H9 (cell line): ENCODE data around the gene PPFIBP1. TPM values are rescaled to one million over a fixed set of nuclear protein-coding genes. Genes with fewer than 3 reads are reported as not detected.

Experiments
- DNase-seq: peaks from one replicate; pipeline ENCODE4 v3.0.0-alpha.2; 2017
- H2AFZ ChIP-seq: one replicate; pipeline ENCODE4 v1.6.1; 2013; ENCODE audit warnings: mild to moderate bottlenecking, low read length, control low read depth, moderate library complexity
- H2AK5ac ChIP-seq: 2 replicates; pipeline ENCODE4 v1.6.1; 2013; ENCODE audit warnings: low read length, control low read depth, mixed read lengths; ENCODE audit not compliant: insufficient read length
- H2BK120ac ChIP-seq: one replicate; pipeline ENCODE4 v1.6.1; 2013; ENCODE audit warnings: low read depth, mild to moderate bottlenecking, low read length, control low read depth, inconsistent platforms; ENCODE audit not compliant: poor library complexity, severe bottlenecking
- H2BK12ac ChIP-seq: 2 replicates; pipeline ENCODE4 v1.6.1; 2013; ENCODE audit warnings: low read length, control low read depth, mixed read lengths, low read depth; ENCODE audit not compliant: insufficient read length
- H2BK15ac ChIP-seq: 2 replicates; pipeline ENCODE4 v1.6.1; 2013; ENCODE audit warnings: low read depth, low read length, control low read depth
- H2BK20ac ChIP-seq: one replicate; pipeline ENCODE4 v1.6.1; 2013; ENCODE audit warnings: low read depth, mild to moderate bottlenecking, low read length, control low read depth, inconsistent platforms; ENCODE audit not compliant: poor library complexity, severe bottlenecking
- H2BK5ac ChIP-seq: 2 replicates; pipeline ENCODE4 v1.6.1; 2013; ENCODE audit warnings: low read length, control low read depth, mixed read lengths; ENCODE audit not compliant: insufficient read length
- H3K14ac ChIP-seq: 2 replicates; pipeline ENCODE4 v1.6.1; 2013; ENCODE audit warnings: low read length, control low read depth; ENCODE audit not compliant: insufficient read depth
- H3K18ac ChIP-seq: 2 replicates; pipeline ENCODE4 v1.6.1; 2013; ENCODE audit warnings: low read depth, mild to moderate bottlenecking, mixed read lengths, low read length, control low read depth; ENCODE audit not compliant: insufficient read length
- H3K23ac ChIP-seq: 2 replicates; pipeline ENCODE4 v1.6.1; 2013; ENCODE audit warnings: low read length, control low read depth, mixed read lengths, low read depth; ENCODE audit not compliant: insufficient read length
- H3K23me2 ChIP-seq: 2 replicates; pipeline ENCODE4 v1.6.1; 2013; ENCODE audit warnings: low read depth, mild to moderate bottlenecking, mixed read lengths, low read length, control low read depth; ENCODE audit not compliant: insufficient read length, poor library complexity, severe bottlenecking
- H3K27ac ChIP-seq: 2 replicates; pipeline ENCODE4 v1.5.1; 2013; ENCODE audit warnings: low read length, control low read depth, mixed read lengths, low read depth; ENCODE audit not compliant: insufficient read length
- H3K27me3 ChIP-seq: 2 replicates; pipeline ENCODE4 v1.6.1; 2013; ENCODE audit warnings: low read length, control low read depth, inconsistent platforms; ENCODE audit not compliant: insufficient read depth
- H3K4ac ChIP-seq: 2 replicates; pipeline ENCODE4 v1.6.1; 2013; ENCODE audit warnings: low read depth, mild to moderate bottlenecking, control low read depth, inconsistent platforms, low read length, moderate library complexity
- H3K4me1 ChIP-seq: 2 replicates; pipeline ENCODE4 v1.6.1; 2013; ENCODE audit warnings: low read length, control low read depth, inconsistent platforms; ENCODE audit not compliant: insufficient read depth
- H3K4me2 ChIP-seq: 2 replicates; pipeline ENCODE4 v1.6.1; 2013; ENCODE audit warnings: low read length, control low read depth, mixed read lengths; ENCODE audit not compliant: insufficient read length, insufficient read depth
- H3K56ac ChIP-seq: 2 replicates; pipeline ENCODE4 v1.6.1; 2013; ENCODE audit warnings: low read depth, mild to moderate bottlenecking, mixed read lengths, low read length, control low read depth; ENCODE audit not compliant: insufficient read length
- H3K79me1 ChIP-seq: 2 replicates; pipeline ENCODE4 v1.6.1; 2013; ENCODE audit warnings: low read depth, mild to moderate bottlenecking, moderate library complexity, low read length, control low read depth, inconsistent platforms; ENCODE audit not compliant: insufficient read depth, poor library complexity, severe bottlenecking
- H3K79me2 ChIP-seq: 2 replicates; pipeline ENCODE4 v1.6.1; 2013; ENCODE audit warnings: low read length, control low read depth, inconsistent platforms; ENCODE audit not compliant: insufficient read depth
- H3K9ac ChIP-seq: 2 replicates; pipeline ENCODE4 v1.6.1; 2013; ENCODE audit warnings: low read length, control low read depth, mixed read lengths; ENCODE audit not compliant: insufficient read length; ENCODE audit errors: extremely low read depth
- H3K9me3 ChIP-seq: one replicate; pipeline ENCODE4 v1.6.1; 2013; ENCODE audit warnings: low read depth, low read length, inconsistent platforms; ENCODE audit not compliant: control insufficient read depth
- H3T11ph ChIP-seq: one replicate; pipeline ENCODE4 v1.6.1; 2013; ENCODE audit warnings: mild to moderate bottlenecking, low read length, control low read depth, inconsistent platforms
- H4K20me1 ChIP-seq: one replicate; pipeline ENCODE4 v1.6.1; 2013; ENCODE audit not compliant: control insufficient read depth, insufficient read length, insufficient read depth
- H4K5ac ChIP-seq: 2 replicates; pipeline ENCODE4 v1.6.1; 2013; ENCODE audit warnings: low read depth, mild to moderate bottlenecking, mixed read lengths, low read length, control low read depth; ENCODE audit not compliant: insufficient read length
- H4K8ac ChIP-seq: replicated peaks from 2 replicates; pipeline ENCODE4 v1.6.1; 2013; ENCODE audit warnings: low read length, control low read depth, mixed read lengths, low read depth; ENCODE audit not compliant: insufficient read length
- H4K91ac ChIP-seq: 2 replicates; pipeline ENCODE4 v1.6.1; 2013; ENCODE audit warnings: low read depth, mild to moderate bottlenecking, moderate library complexity, mixed read lengths, low read length, control low read depth; ENCODE audit not compliant: insufficient read length
- H3K27ac Mint-ChIP-seq, 3 experiments: 2 replicates in 2 of 3; 3 replicates in 1 of 3; pipeline ENCODE4 v1.8.0; 2020 to 2021; ENCODE audit warnings: mixed read lengths in 3 of 3, mild to moderate bottlenecking in 1 of 3, moderate library complexity in 1 of 3
- H3K27me3 Mint-ChIP-seq: 2 replicates; pipeline ENCODE4 v1.8.0; 2021; ENCODE audit warnings: low read depth, mild to moderate bottlenecking, moderate library complexity, mixed read lengths
- H3K36me3 Mint-ChIP-seq, 3 experiments: 2 replicates in 2 of 3; 3 replicates in 1 of 3; pipeline ENCODE4 v1.8.0; 2020 to 2021; ENCODE audit warnings: low read depth in 3 of 3, mixed read lengths in 3 of 3; ENCODE audit not compliant: insufficient read depth in 1 of 3
- H3K4me1 Mint-ChIP-seq, 2 experiments: 2 replicates each; pipeline ENCODE4 v1.8.0; 2020; ENCODE audit warnings: mixed read lengths in 2 of 2
- H3K4me3 Mint-ChIP-seq, 2 experiments: 2 replicates in 1 of 2; 3 replicates in 1 of 2; pipeline ENCODE4 v1.8.0; 2020 to 2021; ENCODE audit warnings: mild to moderate bottlenecking in 2 of 2, mixed read lengths in 2 of 2, moderate library complexity in 1 of 2
- H3K9me3 Mint-ChIP-seq, 2 experiments: 2 replicates in 1 of 2; 3 replicates in 1 of 2; pipeline ENCODE4 v1.8.0; 2020; ENCODE audit warnings: mild to moderate bottlenecking in 2 of 2, mixed read lengths in 2 of 2, moderate library complexity in 1 of 2
- WGBS: extraction: QIAGEN DNeasy Blood & Tissue Kit; methylation state at CpG from one replicate; pipeline ENCODE4 v1.1.7; 2013; ENCODE audit warnings: missing lambda C conversion rate, low lambda C conversion rate, mixed read lengths; ENCODE audit not compliant: insufficient read length; ENCODE audit errors: extremely low coverage; 5-methylcytosine and 5-hydroxymethylcytosine counted together
- total RNA-seq: library from RNA; stranded (reverse); gene quantifications from 2 replicates; pipeline ENCODE4 v1.2.1, GENCODE V29; 2021
- TF ChIP-seq, protein P1 (sequence below): fragments of 200-600 bp; sonication (generic); conservative IDR thresholded peaks from 3 replicates; pipeline ENCODE4 v1.8.0; 2021; ENCODE audit warnings: antibody characterized with exemption, mild to moderate bottlenecking

PPFIBP1 gene
- total RNA-seq, 1 experiment from 2014 or later = 29.2 TPM

DNA sequence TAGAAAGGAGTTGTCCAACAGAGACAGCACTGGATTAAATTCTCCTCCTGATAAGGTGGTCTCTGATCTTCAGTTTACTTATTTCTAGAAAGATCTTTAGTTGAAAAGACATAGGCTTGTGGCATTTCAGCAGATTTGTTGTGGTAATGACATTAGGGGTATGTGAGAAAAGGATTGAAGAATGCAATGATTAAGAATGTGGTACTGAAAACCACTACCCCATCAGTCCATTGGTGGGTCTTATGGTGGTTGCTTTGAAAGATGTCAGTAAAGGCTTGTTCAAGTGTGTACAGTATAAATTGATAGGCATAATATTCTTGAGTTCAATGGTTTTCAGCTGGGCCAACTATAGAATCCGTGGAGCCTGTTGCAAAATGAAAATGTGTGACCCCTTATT is 10.8 kb downstream of the PPFIBP1 start:
- H2BK12ac ChIP-seq = no peak overlapping the region
- H2BK20ac ChIP-seq = no peak overlapping the region
- H2AK5ac ChIP-seq = no peak overlapping the region
- no peak overlapping the region for H3K56ac ChIP-seq
- H3K9me3 ChIP-seq = no peaks in the 10 kb centered on the region
- TF ChIP-seq, protein P1, sequence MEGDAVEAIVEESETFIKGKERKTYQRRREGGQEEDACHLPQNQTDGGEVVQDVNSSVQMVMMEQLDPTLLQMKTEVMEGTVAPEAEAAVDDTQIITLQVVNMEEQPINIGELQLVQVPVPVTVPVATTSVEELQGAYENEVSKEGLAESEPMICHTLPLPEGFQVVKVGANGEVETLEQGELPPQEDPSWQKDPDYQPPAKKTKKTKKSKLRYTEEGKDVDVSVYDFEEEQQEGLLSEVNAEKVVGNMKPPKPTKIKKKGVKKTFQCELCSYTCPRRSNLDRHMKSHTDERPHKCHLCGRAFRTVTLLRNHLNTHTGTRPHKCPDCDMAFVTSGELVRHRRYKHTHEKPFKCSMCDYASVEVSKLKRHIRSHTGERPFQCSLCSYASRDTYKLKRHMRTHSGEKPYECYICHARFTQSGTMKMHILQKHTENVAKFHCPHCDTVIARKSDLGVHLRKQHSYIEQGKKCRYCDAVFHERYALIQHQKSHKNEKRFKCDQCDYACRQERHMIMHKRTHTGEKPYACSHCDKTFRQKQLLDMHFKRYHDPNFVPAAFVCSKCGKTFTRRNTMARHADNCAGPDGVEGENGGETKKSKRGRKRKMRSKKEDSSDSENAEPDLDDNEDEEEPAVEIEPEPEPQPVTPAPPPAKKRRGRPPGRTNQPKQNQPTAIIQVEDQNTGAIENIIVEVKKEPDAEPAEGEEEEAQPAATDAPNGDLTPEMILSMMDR = no peak
- peaks cover 8% of the 10 kb centered on the region for H3K79me1 ChIP-seq
- Mint-ChIP-seq H3K4me3 (no peak overlapping the region), H3K27me3 (no peaks in the 10 kb centered on the region), H3K4me1 (peaks cover 28 to 30% of the 10 kb centered on the region in 2 experiments), H3K27ac (no peak overlapping the region), H3K9me3 (no peaks in the 10 kb centered on the region), H3K36me3 (peaks cover 0 to 5% (median 2%) of the 10 kb centered on the region in 3 experiments; a peak in 4 of 7 replicates)
- H3K4me2 ChIP-seq = no peak overlapping the region
- peaks cover 2% of the 10 kb centered on the region; the same call in 1 of the 2 replicates for H3K79me2 ChIP-seq
- no peaks in the 10 kb centered on the region for H3K27me3 ChIP-seq
- H3K4me1 ChIP-seq = peaks cover 4% of the 10 kb centered on the region; the same call in 1 of the 2 replicates
- H3T11ph ChIP-seq = no peak overlapping the region
- H4K20me1 ChIP-seq = no peaks in the 10 kb centered on the region
- no peak overlapping the region for H3K23ac ChIP-seq
- H4K5ac ChIP-seq = no peak overlapping the region
- no peak overlapping the region for H3K27ac ChIP-seq
- no peak overlapping the region for H3K14ac ChIP-seq
- WGBS = no CpG with 5 or more reads among the region's 1 CpG
- H4K91ac ChIP-seq = no peak overlapping the region
- no peak overlapping the region for H2BK15ac ChIP-seq
- no peak overlapping the region for H2BK5ac ChIP-seq
- H4K8ac ChIP-seq = no peak overlapping the region
- no peaks in the 10 kb centered on the region for H3K23me2 ChIP-seq
- H3K9ac ChIP-seq = no peak overlapping the region
- no peak overlapping the region for H3K4ac ChIP-seq
- H2AFZ ChIP-seq = no peak overlapping the region
- DNase-seq = no peak
- no peak overlapping the region for H2BK120ac ChIP-seq
- H3K18ac ChIP-seq = no peak overlapping the region
